Mesodermal cell (in vitro differentiated cells): Measurements from ENCODE around the gene FGD4.
A peak's percentile ranks its signal among the peaks of the same experiment; 100 is the strongest.

Experiments
- H3K27ac ChIP-seq: 2 replicates; pipeline ENCODE4 v1.7.0; 2013; ENCODE audit warnings: mild to moderate bottlenecking, low read depth, low read length, moderate library complexity; ENCODE audit not compliant: severe bottlenecking
- H3K36me3 ChIP-seq: 2 replicates; pipeline ENCODE4 v1.7.1; 2013; ENCODE audit warnings: mild to moderate bottlenecking, low read length, moderate library complexity; ENCODE audit not compliant: control insufficient read depth, insufficient read depth
- H3K4me1 ChIP-seq: one replicate; pipeline ENCODE4 v1.7.1; 2013; ENCODE audit warnings: mild to moderate bottlenecking, low read length; ENCODE audit not compliant: insufficient read depth, control insufficient read depth, poor library complexity, severe bottlenecking
- H3K4me3 ChIP-seq: 2 replicates; pipeline ENCODE4 v1.7.0; 2013; ENCODE audit warnings: low read length, control low read depth, mild to moderate bottlenecking; ENCODE audit not compliant: insufficient read depth, poor library complexity, severe bottlenecking; ENCODE audit errors: extremely low read depth
- H3K9me3 ChIP-seq: 2 replicates; pipeline ENCODE4 v1.7.1; 2013; ENCODE audit warnings: mild to moderate bottlenecking, low read length, moderate library complexity; ENCODE audit not compliant: control insufficient read depth
- WGBS, 2 experiments: methylation state at CpG; one replicate each; pipeline ENCODE4 v1.1.5; 2013; ENCODE audit warnings: missing lambda C conversion rate in 2 of 2; ENCODE audit not compliant: insufficient coverage in 2 of 2; 5-methylcytosine and 5-hydroxymethylcytosine counted together

The FGD4 gene

DNA sequence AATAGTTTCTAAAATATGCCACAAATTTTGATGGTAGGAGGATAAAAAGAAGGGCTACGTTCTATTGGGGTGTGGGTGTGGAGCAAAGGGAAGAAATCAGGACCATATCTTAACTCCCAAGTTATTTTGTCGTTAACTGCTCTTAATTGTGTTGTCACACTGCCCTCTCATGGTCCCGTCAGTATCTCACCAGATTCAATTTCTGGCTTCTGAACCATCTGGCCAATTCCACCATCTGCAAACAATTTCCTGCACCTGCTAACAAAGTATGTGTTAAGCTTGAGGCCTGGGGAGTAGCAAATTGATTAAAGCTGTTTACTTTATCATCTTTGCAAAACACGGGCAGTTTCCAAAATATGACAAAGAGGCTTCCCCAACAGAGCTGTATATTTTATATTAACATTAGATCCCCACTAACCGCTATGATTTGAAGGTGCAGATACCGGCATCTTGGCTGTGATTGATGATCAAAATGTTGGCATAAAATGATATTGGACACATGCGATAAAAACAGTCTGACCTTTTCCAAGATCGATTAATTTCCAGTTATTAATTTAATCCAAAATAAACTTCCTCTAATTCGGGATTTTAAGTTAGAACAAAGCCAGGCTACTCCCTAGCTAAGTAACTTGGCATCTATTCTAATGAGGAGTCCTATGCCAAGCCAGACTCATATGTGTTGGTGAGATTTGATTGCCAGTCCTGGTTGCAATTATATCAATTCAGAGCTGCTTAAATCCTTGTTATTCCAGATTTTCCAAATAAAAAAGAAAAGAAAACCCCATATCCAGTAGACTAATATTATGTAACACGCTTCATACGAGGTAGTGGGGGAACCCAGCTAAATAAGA is 272.8 kb downstream of the FGD4 start:
- WGBS, 2 experiments = 59% methylated on average over 3 of the region's 11 CpGs; no CpG with 5 or more reads in 1 of the 2 experiments

DNA sequence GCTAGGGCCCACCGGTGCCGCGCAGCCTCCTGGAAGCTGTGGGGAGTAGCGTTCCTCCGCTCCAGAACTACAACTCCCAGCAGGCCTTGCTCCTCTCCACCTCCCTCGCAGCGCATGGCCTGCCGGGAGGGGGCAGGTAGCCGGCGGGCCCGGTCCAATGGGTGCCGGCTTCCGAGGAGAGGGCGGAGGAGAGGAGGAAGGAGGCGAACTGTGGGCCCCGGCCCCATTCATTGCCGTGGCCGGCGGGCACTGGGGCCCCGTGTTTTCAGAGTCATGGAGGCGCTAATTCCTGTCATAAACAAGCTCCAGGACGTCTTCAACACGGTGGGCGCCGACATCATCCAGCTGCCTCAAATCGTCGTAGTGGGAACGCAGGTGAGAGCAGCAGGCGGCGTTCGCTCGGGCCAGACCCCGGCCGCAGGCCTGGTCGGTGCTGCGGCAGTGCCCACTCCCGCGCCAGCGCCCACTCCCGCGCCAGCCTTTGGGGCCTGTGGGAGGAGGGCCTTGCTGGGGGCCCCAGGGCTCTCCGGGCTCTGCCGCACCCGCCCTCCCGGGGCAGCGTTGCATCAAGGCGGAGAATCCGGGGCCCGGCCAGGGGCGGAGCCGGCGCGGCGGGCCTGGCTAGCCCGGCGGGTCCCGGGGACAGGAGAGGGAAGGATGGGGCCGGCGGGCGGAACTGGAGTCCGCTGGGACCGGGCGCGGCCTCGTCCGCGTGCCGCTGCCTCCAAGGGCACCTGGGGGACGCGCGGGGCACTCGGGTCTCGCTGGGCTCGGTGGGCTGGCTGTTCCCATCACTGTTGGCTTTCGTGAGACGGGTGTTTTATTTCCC is 279.9 kb downstream of the FGD4 start, which contains the start of gene DNM1L:
Gene DNM1L (plus strand): TSS at position 211 of the 829 bp plus-strand sequence. CDS start 63 bp downstream, at position 274.
- peak within 1 kb of the TSS; percentile 84 for H3K4me3 ChIP-seq
- peak within 1 kb of the TSS; percentile 80 for H3K27ac ChIP-seq
- H3K9me3 ChIP-seq = no peaks in the 10 kb centered on the region
- WGBS, 2 experiments = 0% methylated on average over 62 to 71 of the region's 76 CpGs
- H3K36me3 ChIP-seq = peaks cover 15% of the 10 kb centered on the region
- no peaks in the 10 kb centered on the region for H3K4me1 ChIP-seq

More for the DNA sequence above, 272.8 kb downstream of the FGD4 start:
- Histone ChIP-seq H3K9me3 (peaks cover 17% of the 10 kb centered on the region), H3K4me3 (no peak overlapping the region), H3K4me1 (no peaks in the 10 kb centered on the region), H3K27ac (no peak overlapping the region), H3K36me3 (no peaks in the 10 kb centered on the region)

DNA sequence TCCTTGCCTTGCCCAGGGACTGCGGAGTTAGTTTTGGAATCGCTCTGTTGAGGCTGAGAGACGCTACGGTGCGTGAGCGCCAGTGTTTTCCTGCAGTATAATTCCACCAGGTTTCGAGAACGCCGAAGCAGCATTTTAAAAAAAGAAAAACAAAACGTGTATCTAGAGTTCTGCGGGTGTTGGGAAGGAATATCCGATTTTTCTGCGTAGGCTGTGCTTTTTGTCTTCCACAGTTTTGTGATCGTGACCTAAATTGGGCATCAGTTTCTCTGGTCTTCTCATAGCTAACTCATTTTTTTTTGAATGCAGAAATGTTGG is 280.5 kb downstream of the FGD4 start:
- peaks cover 21% of the 10 kb centered on the region for H3K36me3 ChIP-seq
- 0% methylated on average over 8 to 14 of the region's 14 CpGs for WGBS, 2 experiments
- no peaks in the 10 kb centered on the region for H3K9me3 ChIP-seq
- peak overlapping the region; percentile 80 for H3K27ac ChIP-seq
- H3K4me1 ChIP-seq = no peaks in the 10 kb centered on the region
- peak overlapping the region; percentile 84 for H3K4me3 ChIP-seq

DNA sequence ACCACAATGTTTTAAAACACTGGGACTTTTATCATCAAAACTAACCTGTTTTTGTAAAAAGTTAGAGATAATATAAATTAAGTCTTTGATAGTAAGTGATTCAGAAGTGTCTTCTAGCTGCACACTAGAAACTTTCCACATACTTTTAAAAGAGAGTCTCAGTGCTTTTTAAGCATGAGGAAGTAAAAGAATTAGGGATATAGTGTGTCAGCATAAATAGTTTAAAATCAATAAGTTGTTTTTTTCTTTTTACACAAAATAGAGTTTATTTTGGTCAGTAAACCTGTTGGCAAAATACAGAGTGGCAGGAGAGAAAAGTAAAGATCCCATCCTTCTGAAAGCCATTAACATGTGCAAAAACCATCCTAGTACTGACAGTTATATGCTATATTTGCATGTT is 281.4 kb downstream of the FGD4 start:
- Histone ChIP-seq H3K4me3 (peak overlapping the region; percentile 84), H3K4me1 (no peaks in the 10 kb centered on the region), H3K27ac (no peak overlapping the region), H3K9me3 (no peaks in the 10 kb centered on the region), H3K36me3 (peaks cover 30% of the 10 kb centered on the region)

DNA sequence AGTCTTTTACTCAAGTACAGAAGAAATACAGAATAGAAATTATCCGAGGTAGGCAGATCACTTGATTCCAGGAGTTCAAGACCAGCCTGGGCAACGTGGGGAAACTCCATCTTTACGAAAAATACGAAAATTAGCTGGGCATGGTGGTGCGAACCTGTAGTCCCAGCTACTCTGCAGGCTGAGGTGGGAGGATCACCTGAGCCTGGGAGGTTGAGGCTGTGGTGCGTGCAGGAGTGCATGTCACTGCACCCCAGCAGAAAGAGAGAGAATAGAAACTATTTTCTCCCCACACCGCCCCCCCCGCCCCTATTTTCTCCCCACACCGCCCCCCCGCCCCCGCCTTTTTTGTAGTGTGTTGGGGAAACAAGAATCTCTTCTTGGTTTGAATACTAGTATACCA is 281.9 kb downstream of the FGD4 start:
- 89 to 97% methylated on average over 5 of the region's 11 CpGs for WGBS, 2 experiments
- Histone ChIP-seq H3K27ac (no peak overlapping the region), H3K4me3 (no peak overlapping the region), H3K36me3 (peaks cover 35% of the 10 kb centered on the region), H3K9me3 (no peaks in the 10 kb centered on the region), H3K4me1 (no peaks in the 10 kb centered on the region)

DNA sequence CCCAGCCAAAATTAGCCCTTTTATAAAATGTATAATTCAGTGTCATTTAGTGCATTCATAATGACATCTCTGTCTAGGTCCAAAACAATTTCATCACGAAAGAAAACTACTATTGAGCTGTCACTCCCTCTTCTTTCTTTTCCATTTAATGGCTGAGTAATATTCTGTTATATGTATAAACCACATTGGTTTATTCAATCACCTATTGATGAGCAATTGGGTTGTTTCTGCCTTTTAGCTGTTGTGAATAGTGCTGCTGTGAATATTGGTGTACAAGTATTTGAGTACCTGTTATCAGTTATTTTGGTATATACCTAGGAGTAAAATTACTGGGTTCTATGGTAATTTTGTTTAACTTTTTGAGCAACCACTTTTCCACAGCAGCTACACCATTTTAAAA is 287.0 kb downstream of the FGD4 start:
- H3K36me3 ChIP-seq = peaks cover 44% of the 10 kb centered on the region
- H3K4me3 ChIP-seq = no peak overlapping the region
- H3K4me1 ChIP-seq = no peaks in the 10 kb centered on the region
- no peak overlapping the region for H3K27ac ChIP-seq
- WGBS, 2 experiments = no CpG with 5 or more reads among the region's 1 CpG
- H3K9me3 ChIP-seq = no peaks in the 10 kb centered on the region

DNA sequence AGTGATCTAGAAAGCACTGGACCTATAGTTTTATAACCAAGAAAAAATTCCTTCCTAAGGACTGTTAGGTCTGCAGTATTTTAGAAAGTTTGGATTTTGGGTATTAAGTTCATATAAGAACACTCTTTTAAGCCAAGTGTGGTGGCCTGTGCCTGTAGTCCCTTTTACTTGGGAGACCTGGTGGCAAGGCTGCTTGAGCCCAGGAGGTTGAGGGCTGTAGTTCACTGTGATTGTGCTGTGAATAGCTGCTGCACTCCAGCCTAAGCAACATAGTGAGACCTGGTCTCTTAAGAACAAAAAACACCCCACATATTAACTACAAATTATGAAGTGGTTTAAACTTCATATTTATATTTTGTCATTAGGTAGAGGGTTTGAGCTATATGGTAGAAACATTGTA is 289.4 kb downstream of the FGD4 start:
- Histone ChIP-seq H3K27ac (no peak overlapping the region), H3K9me3 (no peaks in the 10 kb centered on the region), H3K4me3 (no peak overlapping the region), H3K4me1 (no peaks in the 10 kb centered on the region), H3K36me3 (peaks cover 40% of the 10 kb centered on the region)

DNA sequence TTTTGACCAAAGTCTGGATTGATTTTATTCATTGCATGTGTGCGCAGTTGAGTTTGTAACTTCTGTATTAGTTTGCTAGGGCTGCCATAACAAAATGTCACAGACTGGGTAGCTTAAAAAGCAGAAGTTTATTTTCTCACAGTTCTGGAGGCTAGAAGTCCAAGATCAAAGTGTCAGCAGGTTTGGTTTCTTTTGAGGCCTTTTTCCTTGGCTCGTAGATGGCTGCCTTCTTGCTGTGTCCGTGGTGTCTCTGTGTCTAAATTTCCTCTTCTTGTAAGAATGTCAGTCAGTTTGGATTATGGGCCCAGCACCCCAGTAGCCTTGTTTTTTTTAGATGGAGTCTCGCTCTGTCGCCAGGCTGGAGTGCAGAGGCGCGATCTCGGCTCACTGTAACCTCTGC is 291.6 kb downstream of the FGD4 start:
- H3K27ac ChIP-seq = no peak overlapping the region
- no peak overlapping the region for H3K4me3 ChIP-seq
- WGBS, 2 experiments = 95 to 100% methylated on average over 3 to 8 of the region's 8 CpGs
- no peaks in the 10 kb centered on the region for H3K4me1 ChIP-seq
- H3K36me3 ChIP-seq = peaks cover 37% of the 10 kb centered on the region
- peaks cover 5% of the 10 kb centered on the region for H3K9me3 ChIP-seq

DNA sequence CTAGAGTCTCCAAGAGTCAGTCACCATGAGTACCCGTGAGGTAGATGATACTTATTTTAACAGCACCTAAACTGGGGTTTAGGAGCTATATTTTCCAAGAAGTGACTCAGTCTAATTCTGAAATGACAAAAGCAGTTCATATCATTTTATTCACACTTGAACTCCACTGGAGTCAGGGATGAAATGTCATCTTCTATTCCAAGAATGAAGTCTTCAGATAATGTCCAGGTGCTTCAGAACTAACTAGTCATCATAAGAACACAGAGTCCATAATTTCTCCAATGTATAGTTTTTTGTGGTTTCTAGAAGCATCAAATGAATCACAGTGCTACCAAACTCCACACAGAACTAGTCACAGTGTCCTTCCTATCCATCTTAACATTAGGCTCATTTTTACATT is 293.0 kb downstream of the FGD4 start:
- Histone ChIP-seq H3K4me1 (peaks cover 2% of the 10 kb centered on the region), H3K4me3 (no peak overlapping the region), H3K9me3 (peaks cover 9% of the 10 kb centered on the region), H3K27ac (no peak overlapping the region), H3K36me3 (peaks cover 31% of the 10 kb centered on the region)
- WGBS, 2 experiments = 100% methylated on average over 1 of the region's 1 CpG; no CpG with 5 or more reads in 1 of the 2 experiments

DNA sequence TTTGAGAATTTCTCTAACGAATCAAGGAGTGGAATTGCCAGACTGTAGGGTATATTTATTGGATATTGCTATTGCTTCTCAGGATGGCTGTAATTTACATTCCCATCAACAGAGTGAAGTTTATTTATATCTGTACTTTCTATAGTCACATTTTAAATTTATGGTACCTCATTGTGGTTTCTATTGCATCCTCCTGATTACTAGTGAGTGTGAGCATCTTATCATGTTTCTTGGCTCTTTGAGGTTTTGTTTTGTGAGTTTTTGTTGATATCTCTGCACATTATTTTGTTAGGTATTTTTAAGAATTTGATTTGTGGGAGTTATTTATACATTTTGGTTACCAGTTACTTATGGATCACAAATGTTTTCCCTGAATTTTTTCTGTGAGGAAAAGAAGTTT is 293.7 kb downstream of the FGD4 start:
- Histone ChIP-seq H3K9me3 (peaks cover 9% of the 10 kb centered on the region), H3K27ac (no peak overlapping the region), H3K4me1 (peaks cover 5% of the 10 kb centered on the region), H3K4me3 (no peak overlapping the region), H3K36me3 (peaks cover 28% of the 10 kb centered on the region)
- WGBS, 2 experiments = no CpG with 5 or more reads among the region's 1 CpG
